Progenitor cell of endocrine pancreas (in vitro differentiated cells): ENCODE data around the gene RXRA. TPM values are rescaled to one million over a fixed set of nuclear protein-coding genes. Genes with fewer than 3 reads are reported as not detected.

Experiments
- DNase-seq: peaks from one replicate; pipeline ENCODE4 v3.0.0; 2021; ENCODE audit warnings: low spot score; ENCODE audit not compliant: unreplicated experiment
- H3K27ac Mint-ChIP-seq: 2 replicates; pipeline ENCODE4 v1.8.0; 2021; ENCODE audit warnings: mild to moderate bottlenecking, moderate library complexity, mixed read lengths
- H3K27me3 Mint-ChIP-seq: 2 replicates; pipeline ENCODE4 v1.8.0; 2021; ENCODE audit warnings: mixed read lengths
- H3K36me3 Mint-ChIP-seq: 2 replicates; pipeline ENCODE4 v1.8.0; 2022; ENCODE audit warnings: mixed read lengths; ENCODE audit not compliant: insufficient read depth
- H3K4me1 Mint-ChIP-seq: 2 replicates; pipeline ENCODE4 v1.8.0; 2021; ENCODE audit warnings: low read depth, mixed read lengths
- H3K4me3 Mint-ChIP-seq: 2 replicates; pipeline ENCODE4 v1.8.0; 2021; ENCODE audit warnings: low read depth, mild to moderate bottlenecking, moderate library complexity, mixed read lengths
- H3K9me3 Mint-ChIP-seq: 2 replicates; pipeline ENCODE4 v1.8.0; 2021; ENCODE audit warnings: low read depth, mixed read lengths
- total RNA-seq: library from RNA; stranded (reverse); gene quantifications from 2 replicates; pipeline ENCODE4 v1.2.1, GENCODE V29; 2021
- TF ChIP-seq, protein P1 (sequence below): fragments of 200-600 bp; sonication (generic); IDR thresholded peaks from one replicate; pipeline ENCODE4 v1.5.0; 2021; ENCODE audit warnings: antibody characterized with exemption, mild to moderate bottlenecking; ENCODE audit not compliant: unreplicated experiment

The RXRA gene
- total RNA-seq, 1 donor from 2014 or later: 64.8 TPM

DNA sequence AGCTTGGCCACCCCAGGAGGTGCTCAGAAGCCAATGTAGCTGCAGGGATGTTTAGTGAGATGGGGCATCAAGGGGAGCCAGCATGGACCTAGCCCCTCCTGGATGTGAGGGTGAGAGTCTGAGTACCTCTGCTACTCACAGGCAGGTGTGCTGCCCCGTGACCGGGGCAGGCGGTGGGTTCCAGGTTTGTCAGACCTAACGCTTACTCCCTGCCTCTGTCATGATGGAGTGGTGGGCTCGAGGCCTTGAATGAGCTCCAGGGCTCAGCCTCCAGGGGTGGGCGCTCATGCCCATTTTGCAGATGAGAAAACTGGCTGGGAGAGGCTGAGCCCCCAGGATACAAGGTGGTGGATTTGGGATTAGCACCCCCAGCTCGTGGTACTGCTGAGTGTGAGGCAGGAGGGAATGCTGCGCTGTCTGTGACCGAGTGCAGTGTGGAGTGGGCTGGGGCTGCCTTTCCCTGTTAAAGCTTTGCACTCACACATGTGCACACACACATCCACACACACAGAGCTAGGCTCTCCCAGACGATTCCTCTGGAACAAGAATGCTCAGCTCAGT, 1.5 kb downstream of the RXRA start:
- H3K4me1 Mint-ChIP-seq: peaks cover 39% of the 10 kb centered on the region
- DNase-seq: no peak
- H3K27ac Mint-ChIP-seq: peak overlapping the region; percentile 95
- no peaks in the 10 kb centered on the region for H3K36me3 Mint-ChIP-seq
- H3K9me3 Mint-ChIP-seq: no peaks in the 10 kb centered on the region
- peaks cover 7% of the 10 kb centered on the region for H3K27me3 Mint-ChIP-seq
- peak overlapping the region; percentile 77 for H3K4me3 Mint-ChIP-seq
- TF ChIP-seq, protein P1, sequence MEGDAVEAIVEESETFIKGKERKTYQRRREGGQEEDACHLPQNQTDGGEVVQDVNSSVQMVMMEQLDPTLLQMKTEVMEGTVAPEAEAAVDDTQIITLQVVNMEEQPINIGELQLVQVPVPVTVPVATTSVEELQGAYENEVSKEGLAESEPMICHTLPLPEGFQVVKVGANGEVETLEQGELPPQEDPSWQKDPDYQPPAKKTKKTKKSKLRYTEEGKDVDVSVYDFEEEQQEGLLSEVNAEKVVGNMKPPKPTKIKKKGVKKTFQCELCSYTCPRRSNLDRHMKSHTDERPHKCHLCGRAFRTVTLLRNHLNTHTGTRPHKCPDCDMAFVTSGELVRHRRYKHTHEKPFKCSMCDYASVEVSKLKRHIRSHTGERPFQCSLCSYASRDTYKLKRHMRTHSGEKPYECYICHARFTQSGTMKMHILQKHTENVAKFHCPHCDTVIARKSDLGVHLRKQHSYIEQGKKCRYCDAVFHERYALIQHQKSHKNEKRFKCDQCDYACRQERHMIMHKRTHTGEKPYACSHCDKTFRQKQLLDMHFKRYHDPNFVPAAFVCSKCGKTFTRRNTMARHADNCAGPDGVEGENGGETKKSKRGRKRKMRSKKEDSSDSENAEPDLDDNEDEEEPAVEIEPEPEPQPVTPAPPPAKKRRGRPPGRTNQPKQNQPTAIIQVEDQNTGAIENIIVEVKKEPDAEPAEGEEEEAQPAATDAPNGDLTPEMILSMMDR: no peak

DNA sequence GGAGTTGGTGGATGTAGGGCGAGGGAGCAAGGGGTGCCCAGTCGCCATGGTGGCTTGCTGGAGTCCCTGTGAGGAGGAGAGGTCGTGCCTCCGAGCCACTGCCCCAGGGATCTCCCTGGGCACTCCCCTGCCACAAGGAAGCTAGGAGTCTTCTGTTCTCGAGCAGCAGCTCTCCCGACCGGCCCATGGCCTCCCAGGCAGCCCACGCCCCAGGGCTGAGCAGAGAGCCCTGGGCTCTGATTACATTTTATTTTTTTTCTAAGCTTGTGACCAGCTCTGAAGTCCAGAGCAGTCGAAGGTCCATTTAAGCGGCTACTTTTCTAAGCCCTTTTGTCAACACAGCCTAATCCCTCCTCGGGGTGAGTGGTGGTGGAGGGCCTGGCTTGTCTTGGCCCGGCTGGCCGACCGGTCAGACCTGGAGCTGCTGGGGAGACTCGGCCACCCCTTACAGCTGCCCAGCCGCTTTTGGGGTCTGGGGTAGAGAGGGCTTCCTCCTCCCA, 2.1 kb downstream of the RXRA start:
- TF ChIP-seq, protein P1: no peak
- Mint-ChIP-seq H3K9me3 (no peaks in the 10 kb centered on the region), H3K27me3 (peaks cover 5% of the 10 kb centered on the region), H3K4me1 (peaks cover 42% of the 10 kb centered on the region), H3K36me3 (no peaks in the 10 kb centered on the region), H3K27ac (peak overlapping the region; percentile 95), H3K4me3 (peak overlapping the region; percentile 77)
- no peak for DNase-seq

DNA sequence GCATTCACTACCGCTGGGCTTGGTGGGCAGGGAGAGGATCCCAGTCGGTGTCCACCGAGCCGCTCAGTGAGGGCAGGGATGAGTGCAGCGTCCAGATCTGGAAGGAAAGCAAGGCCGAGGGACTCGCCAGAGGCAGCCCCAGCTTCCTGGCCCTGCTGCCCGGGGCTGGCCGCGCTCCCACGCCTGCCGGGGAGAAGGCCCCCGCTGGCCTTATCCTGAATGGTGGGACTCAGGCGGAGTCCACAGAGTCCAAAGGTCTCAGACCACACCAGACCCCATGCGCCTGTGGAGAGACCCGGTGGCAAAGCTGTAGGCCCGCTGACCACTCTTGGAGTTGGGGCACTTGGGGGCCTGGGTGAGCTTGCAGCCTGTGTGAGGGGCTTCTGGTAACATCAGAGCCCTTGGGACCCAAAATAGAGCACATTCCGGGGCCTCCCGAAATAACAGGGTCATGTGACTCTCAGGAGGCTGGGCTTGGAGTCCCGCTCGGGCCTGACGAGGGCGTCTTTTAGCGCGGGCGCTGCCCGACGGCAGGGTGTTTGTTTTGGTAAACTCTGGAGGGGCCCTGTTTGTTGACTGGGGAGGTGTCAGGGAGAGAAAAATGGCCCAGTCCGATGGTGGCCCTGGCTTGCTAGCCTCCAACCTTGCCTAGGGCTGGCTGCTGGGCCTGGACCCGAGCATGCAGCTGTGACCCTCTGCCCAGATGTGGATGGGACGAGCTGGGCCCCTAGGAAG, 2.8 kb downstream of the RXRA start:
- Mint-ChIP-seq H3K36me3 (no peaks in the 10 kb centered on the region), H3K4me1 (peaks cover 45% of the 10 kb centered on the region), H3K9me3 (no peaks in the 10 kb centered on the region), H3K27me3 (peaks cover 2% of the 10 kb centered on the region), H3K27ac (peak overlapping the region; percentile 95), H3K4me3 (peak overlapping the region; percentile 77)
- TF ChIP-seq, protein P1: no peak
- peak; percentile 40 for DNase-seq

DNA sequence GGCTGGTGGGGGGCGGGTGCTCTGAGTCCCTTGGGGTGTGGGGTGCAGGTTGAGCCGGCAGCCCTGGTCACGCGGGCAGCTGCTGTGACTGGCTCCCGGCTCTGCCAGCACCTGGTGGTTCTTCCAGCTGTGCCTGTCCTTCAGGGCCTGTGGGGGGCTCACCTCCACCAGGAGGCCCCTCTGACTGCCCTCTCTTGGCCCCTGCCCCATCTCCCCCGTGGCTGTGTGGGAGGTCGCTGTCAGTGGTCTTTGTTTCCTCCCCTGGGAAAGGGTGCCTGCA, 3.3 kb downstream of the RXRA start:
- Mint-ChIP-seq H3K9me3 (no peaks in the 10 kb centered on the region), H3K27me3 (no peaks in the 10 kb centered on the region), H3K4me3 (no peak overlapping the region), H3K36me3 (no peaks in the 10 kb centered on the region), H3K4me1 (peaks cover 42% of the 10 kb centered on the region), H3K27ac (peak overlapping the region; percentile 95)
- no peak for DNase-seq
- TF ChIP-seq, protein P1: no peak

DNA sequence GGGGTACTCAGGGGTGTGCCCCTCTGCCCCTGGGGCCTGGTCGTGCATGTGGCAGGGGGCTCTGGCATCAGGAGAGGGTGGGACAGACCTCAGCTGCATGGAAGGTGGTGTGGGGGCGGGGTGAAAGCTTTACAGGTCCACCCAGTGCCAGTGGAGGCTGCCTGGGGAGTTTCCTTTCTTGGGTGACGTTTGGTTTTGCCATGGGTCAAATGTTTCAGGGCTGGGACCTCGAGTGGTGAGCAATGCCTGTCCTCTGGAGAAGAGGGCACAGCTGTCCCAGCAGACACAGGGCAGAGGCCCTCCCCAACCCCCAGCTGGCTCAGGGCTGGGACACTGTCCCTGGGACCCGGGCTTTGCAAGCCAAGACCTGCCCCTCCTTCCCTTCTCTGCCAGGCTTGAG, 3.6 kb downstream of the RXRA start:
- H3K27ac Mint-ChIP-seq: peak overlapping the region; percentile 64
- peaks cover 43% of the 10 kb centered on the region for H3K4me1 Mint-ChIP-seq
- DNase-seq: no peak
- TF ChIP-seq, protein P1: no peak
- no peaks in the 10 kb centered on the region for H3K27me3 Mint-ChIP-seq
- H3K36me3 Mint-ChIP-seq: no peaks in the 10 kb centered on the region
- peak overlapping the region; percentile 16 for H3K4me3 Mint-ChIP-seq
- no peaks in the 10 kb centered on the region for H3K9me3 Mint-ChIP-seq
